Hindlimb muscle (tissue), 1 donor: Measurements from ENCODE around the gene DLX2. TPM values are rescaled to one million over a fixed set of nuclear protein-coding genes. Genes with fewer than 3 reads are reported as not detected.
"Not testable (repeated sequence)": the region's sequence is repeated elsewhere in the genome, so short reads cannot be mapped to it uniquely, and the experiment has no call there.

Source experiments
- DNase-seq: peaks from one replicate; pipeline ENCODE4 v3.0.0-alpha.2; 2013
- polyA plus RNA-seq: library from polyadenylated mRNA; unstranded; fragments of 120-200 nt; gene quantifications from one replicate; pipeline ENCODE4 v1.2.1, GENCODE V29; 2013; ENCODE audit not compliant: insufficient read length

DLX2 gene
- polyA plus RNA-seq, 1 donor, result not detected

DNA sequence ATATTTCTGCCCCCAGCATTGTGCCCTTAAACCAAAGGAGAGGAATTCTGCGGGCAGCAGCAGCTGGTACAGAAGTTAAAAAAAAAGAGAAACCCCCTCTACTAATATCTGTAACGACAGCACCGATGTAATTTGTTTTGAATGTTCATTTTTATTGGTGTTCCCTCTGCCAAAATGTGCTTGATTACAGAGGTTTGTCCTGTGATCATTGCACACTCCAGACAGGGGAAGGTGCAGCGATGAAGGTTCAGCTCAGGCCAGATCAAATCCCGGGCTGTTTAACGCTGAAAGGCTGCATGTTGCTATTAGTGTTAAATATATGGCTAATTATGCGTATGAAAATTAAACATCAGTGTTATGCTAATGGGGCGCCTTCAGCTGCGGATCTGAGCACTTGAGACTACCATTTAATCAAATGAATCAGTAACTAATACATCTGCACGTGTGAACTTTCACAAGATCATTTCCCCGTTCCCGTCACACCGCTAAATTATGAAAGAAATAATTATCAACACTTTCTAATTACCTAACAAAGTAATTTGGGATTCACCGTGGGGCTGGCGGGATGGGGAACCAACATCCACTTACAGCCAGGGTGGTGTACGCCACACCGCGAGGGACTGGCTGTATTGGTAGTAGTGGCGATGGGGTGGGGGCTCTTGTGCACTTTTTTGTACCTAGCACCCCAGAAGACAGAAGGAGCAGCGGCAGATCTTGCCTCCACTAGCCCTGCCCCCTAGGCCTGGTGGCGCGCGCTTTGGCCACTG is 18.9 kb downstream of the DLX2 start:
- no peak for DNase-seq

DNA sequence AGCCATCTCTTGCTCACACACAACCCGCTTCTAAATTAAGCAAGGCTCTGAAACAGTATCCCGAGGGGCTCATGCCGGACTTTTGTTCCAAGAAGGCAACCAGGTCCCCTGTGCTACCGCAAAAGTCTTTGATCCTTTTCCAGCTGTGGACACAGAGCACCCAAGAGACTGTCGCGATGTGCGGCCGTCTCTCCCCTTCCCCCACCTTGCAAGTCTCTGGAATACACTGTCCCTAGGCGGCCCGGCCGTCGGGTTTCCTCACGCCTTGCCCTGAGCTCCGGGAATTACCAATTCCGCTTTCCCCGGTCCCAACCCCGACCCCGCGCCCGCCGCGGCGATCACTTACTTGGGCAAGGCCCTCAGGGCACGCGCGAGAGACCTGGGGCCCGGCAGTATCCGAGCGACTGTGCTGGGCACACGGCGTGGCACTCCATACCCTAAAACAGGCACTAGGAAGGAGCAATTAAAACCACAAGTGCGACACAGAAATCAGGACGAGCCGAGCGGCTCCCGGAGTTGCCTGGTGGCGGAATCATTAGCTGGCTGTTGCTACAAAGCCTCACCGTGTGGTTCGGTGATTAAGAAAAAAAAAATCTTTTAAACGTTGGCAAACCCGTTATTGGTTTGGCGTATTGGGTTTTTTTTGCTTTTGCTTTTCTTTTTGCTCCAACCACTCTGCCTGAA is 19.6 kb downstream of the DLX2 start:
- DNase-seq, result no peak

DNA sequence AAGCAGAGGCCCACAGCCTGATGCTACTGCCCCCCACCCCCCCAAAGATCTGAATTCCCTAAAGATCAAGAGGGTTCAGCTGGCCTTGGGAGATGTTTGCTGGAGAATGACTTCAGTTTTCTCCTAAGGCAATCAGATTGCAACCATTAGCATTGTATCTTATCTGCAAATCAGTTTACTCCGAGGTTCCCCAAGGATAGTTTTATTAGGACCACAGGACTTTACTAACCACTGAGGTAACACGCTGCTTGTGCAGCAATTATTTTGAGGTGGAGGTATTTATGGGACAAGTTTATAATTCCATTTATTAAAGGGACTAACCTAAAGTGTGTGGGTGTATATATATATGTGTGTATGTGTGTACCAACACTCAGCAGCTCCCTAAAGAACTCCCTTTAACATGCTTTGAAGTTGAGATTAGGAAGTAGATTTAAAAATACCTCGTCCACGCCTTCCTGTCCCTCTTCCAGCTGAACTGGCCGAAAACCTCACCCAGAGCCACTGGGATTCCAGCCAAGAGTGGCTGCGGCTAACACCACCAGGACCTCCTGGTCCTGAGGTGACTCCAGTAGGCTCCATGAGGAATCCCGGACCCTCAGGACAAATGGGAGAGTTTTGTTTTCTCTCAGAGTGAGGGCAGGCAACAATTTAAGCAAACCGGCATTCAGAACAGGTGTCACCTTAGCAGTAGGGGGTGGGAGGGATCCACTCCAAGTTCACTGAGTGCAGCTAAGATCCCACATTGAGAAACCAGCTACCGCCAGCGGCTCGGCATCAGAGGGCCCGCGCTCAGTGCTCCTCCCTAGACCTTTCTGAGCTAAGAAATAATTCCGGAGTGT is 20.4 kb downstream of the DLX2 start:
- DNase-seq, result no peak

DNA sequence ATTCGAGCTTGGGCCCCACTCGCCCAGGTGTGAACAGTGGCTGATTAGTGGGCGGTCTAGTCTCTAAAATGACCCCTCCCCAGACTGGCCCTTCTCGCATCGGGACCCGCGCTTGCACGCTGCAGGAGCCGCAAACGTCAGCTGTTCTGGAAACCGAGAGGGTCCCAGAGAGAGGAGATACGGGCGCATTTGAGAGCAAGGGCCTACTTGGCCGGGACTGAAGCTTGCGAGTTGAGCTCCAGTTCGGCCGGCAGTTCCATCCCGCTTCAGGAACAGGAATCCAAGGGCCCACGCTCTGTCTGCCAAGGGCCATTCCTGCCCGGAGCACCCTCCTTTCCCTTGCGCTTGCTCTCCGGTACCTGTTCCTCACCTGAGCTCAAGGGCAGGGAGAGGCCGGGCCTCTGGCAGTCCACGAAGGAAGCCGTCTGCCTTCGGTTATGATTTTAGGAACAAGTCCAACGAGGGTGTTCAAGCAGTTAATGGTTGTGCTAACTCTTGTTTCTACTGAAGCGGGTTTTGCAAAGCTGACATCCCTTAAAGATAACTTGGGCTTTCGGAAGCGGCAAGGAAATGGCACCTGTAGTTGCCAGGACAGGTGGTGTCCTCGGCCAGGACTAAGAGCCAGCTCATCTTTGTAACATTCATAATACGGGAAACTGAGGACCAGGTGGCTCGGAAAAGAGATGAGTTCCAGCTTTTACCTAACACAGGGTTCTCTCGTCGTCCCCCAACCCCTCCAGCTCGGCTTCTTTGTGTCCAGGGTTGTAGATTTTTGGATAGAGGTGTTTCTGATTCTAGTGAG is 21.3 kb downstream of the DLX2 start:
- DNase-seq, result no peak

DNA sequence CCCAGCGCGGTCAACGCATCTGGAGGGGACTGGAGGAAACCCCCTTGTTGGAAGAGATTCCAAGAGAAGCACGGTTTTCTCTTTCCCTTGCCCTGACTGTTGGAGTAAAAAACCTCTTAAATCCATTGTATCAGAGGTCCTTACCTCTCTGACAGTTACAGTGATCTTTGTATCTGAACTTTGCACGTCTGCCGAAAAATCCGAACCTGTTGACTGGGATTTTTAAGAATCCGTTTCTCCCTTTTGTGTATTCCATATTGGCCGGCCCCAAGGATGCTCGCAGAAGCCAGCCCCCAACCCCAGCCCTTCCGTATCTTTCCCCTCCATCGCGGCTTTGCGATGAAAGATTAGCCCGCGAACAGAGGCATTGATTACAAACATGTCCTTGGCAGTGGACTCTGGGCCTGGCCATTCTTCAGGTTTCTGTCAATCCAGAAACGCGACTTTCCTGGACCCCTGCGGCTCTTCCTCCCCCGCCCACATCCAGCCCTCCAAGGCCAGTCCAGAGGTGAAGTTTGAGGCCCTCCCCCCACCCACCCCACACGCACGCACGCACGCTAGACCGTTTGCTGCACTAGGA is 22.0 kb downstream of the DLX2 start:
- no peak for DNase-seq

DNA sequence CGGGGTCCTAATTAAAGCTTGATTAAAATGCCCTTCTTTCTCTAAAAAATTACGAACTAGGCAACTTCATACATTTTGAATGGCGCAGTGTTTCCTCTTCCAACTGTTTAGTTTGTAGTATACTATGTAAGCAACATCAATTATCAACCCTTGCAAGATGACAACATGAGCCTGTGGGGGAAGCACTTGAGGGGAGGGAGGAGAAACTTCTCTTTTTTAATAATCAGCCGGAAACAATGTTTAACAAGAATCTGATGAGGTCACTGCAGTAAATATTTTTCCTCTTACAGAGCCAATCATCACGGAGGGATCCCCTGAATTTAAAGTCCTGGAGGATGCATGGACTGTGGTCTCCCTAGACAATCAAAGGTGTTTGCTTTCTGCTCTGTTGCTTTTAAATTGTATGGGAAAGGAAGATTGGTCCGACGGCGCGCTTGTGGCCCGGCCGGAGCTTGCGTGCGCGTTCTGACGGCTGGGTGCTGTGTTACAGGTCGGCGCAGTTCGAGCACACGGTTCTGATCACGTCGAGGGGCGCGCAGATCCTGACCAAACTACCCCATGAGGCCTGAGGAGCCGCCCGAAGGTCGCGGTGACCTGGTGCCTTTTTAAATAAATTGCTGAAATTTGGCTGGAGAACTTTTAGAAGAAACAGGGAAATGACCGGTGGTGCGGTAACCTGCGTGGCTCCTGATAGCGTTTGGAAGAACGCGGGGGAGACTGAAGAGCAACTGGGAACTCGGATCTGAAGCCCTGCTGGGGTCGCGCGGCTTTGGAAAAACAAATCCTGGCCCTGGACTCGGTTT is 22.7 kb downstream of the DLX2 start:
- no peak for DNase-seq

GRCh38 chr2:172079416-172079815 is 23.3 kb downstream of the DLX2 start:
- DNase-seq, result no peak

GRCh38 chr2:172074254-172074653 is 28.4 kb downstream of the DLX2 start:
- no peak for DNase-seq

DNA sequence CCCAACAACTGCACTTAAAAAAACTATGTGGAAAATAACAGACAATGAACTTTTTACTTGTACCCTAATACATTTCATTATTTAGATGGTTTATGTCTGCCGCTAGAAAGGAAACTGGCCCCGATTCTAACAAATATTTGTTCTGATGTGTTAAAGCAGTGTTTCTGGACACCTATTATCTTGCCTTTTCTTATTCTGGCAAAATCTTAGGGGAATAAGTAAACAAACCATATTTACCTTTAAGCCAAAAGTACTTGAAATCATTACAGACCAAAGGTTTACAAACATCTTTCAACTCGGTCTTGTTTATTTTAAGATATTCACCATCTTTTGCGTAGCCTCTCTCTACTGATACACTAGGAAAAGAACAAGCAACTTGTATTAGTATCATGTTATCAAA is 29.2 kb downstream of the DLX2 start:
- DNase-seq, result no peak

DNA sequence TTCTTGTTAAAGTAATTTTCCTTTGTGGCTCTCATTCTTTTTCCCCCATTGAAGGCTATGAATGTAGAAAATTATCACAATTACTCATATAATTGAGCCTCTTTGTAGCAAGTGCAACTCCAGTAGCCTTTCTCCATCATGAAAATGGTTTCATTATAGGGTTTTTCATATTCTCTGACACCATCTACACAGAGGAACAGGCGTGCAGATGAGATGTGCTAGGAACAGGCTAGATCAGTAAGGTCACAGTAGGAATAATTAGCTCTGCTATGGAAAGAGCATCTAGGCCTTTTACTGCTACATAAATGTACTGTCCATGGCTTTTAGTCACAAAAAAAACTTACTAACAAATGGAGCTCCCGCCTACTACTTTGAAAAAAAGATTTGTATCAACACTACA is 30.0 kb downstream of the DLX2 start:
- no peak for DNase-seq

- no peak for DNase-seq
Observed at GRCh38 chr2:172072303-172072702, 30.4 kb downstream of the DLX2 start.

DNA sequence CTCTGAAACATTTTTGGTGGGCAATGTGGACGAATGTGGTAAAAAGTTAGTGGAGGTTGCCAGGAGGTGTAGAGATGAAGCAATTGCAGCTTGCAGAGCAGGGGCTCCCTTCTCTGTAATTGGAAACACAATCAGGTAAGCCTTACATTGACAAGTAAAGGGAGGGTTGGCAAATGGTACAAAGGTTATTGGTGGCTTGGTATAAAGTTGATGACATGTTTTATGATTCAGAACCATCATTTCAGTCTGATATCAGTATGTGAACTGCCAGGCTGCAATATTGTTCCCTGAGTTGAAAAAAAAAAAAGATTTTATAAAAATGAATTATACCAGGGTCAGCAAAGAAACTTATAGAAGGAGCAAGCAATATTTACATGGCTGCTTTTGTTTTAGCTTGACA is 31.8 kb downstream of the DLX2 start:
- DNase-seq, result no peak

GRCh38 chr2:172067905-172068304 is 34.8 kb downstream of the DLX2 start:
- DNase-seq, result not testable (repeated sequence)

- DNase-seq, result no peak
Observed at GRCh38 chr2:172066394-172066886, 36.3 kb downstream of the DLX2 start.

DNA sequence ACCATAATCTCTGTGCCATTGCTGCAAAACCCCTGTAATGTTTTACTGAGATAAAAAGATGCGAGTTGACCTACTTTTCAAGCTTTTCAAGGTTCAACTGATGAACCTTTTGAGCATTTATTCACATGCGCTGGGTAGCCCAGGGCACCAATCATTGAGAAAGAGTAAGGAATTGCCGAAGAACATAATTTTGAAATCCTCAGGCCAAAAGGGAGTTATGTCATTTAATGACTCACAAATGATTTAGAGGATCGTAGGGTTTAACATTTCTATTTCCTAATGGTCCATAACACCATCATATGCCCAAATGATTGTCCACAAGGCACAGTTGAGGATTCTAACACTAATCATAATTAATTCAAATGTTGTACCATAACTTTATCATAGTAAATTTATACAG is 37.6 kb downstream of the DLX2 start:
- no peak for DNase-seq

DNA sequence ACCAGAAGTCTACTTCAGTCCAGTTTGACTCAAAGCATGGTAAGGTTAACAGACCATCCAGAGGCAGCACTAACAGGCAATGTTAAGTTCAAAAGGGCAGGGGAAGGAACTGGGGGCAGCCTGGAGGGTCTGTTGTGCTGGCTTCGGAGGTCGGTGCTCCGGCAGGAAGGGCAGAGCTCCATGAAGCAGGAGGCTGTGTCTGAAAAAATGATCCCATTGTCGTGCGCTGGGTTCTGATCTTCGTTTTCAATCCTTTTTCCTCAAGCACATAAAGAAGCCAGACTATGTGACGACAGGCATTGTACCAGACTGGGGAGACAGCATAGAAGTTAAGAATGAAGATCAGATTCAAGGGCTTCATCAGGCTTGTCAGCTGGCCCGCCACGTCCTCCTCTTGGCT is 39.3 kb downstream of the DLX2 start:
- no peak for DNase-seq

DNA sequence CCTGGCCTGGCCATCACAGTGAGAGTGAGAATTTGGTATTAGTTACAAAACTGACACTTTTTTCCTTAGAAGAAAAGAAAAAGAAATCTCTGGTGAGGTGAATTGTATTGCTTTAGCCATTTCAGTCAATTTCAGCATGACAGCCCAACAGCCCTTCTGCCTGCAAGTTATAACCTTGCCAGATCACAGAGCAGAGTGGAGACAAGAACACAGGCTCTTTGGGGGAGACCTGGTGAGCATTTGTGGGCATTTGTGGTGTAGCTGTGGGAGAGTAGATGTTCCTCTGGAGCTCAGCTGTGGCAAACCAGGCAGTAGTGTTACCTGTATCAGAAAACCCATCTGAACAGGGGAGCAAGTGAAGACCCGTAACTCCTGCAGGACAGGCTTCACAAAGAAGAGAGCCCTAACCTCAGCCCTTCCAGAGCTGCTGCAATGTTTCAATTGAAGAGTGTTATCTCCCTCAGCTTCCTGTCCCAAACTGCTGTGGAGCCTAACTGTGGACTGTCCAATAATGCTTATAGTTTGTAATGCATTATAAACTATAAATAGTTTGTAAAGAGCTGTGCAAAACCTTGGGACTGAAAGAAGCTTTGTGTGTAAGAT is 40.2 kb downstream of the DLX2 start:
- DNase-seq, result no peak

GRCh38 chr2:172060118-172060517 is 42.6 kb downstream of the DLX2 start:
- not testable (repeated sequence) for DNase-seq

DNA sequence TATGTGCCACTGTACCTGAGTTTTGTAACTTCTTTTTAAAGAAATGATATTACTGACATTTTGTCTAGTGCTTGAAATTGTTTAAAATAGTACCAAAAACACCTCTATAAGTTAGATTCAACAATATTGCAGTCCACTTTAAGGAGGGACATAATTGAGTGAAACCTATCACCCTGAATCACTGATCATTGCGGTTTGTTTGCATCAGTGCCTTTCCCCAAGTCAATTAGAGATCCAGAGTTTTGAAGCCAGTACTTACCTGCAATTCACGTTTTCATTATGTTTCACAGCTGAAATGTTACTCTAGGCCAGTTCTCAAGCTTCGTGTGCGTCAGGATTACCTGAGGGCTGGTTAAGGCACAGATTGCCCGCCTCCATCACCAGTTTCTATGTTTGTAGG is 44.0 kb downstream of the DLX2 start:
- no peak for DNase-seq

DNA sequence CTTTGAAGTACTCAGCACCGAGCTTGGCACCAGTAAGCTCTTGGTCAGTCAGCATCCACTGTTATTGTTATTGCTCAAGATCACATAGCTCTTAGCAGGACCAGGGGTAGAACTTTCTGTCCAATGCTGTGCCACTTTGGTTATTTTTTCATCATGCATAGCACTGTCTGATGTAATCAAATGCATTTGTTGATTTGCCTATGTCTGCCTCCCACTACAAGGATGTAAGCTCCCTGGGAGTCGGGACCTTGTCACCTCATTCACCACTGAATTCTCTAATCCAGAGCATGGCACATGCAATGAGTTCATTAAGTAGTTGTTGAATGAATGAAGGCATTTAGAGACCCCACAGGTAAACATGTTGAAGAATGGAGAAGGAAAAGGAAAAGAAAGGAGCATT is 46.4 kb downstream of the DLX2 start:
- no peak for DNase-seq

DNA sequence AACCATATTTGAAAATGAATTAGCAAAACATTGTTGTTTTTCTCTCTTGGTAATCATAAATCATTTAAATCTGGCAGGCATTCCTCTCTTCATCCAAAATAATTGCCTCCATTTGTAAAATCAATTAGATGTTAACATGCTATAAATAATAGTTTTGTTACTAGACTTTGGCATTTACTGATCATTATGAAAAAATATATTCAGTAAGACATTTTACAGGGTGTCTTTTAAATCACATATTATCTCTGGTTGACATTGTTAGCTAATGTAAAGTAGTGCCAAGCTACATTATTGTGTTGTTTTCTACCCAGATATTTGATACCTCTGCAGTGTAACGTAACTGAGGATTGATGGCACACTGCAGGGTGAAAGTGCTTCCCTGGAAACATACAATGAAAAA is 49.2 kb downstream of the DLX2 start:
- DNase-seq, result no peak
